ENCODE measurements around the gene DLAT.
A peak's percentile ranks its signal among the peaks of the same experiment; 100 is the strongest.

DLAT gene

GRCh38 chr11:112062923-112063322, 37.7 kb downstream of the DLAT start:
- no peak for TF ChIP-seq SIN3A (IDR thresholded peaks at IDR 0.05; ENCODE audit: borderline replicate concordance, insufficient read depth, low read length)
- TF ChIP-seq FOXP2 (optimal IDR thresholded peaks at IDR 0.05; ENCODE audit: borderline replicate concordance, extremely low read depth, extremely low read length, insufficient read depth), result no peak
- no peak for TF ChIP-seq TAF1 (IDR thresholded peaks at IDR 0.05; ENCODE audit: borderline replicate concordance, insufficient read depth, low read length)

DNA sequence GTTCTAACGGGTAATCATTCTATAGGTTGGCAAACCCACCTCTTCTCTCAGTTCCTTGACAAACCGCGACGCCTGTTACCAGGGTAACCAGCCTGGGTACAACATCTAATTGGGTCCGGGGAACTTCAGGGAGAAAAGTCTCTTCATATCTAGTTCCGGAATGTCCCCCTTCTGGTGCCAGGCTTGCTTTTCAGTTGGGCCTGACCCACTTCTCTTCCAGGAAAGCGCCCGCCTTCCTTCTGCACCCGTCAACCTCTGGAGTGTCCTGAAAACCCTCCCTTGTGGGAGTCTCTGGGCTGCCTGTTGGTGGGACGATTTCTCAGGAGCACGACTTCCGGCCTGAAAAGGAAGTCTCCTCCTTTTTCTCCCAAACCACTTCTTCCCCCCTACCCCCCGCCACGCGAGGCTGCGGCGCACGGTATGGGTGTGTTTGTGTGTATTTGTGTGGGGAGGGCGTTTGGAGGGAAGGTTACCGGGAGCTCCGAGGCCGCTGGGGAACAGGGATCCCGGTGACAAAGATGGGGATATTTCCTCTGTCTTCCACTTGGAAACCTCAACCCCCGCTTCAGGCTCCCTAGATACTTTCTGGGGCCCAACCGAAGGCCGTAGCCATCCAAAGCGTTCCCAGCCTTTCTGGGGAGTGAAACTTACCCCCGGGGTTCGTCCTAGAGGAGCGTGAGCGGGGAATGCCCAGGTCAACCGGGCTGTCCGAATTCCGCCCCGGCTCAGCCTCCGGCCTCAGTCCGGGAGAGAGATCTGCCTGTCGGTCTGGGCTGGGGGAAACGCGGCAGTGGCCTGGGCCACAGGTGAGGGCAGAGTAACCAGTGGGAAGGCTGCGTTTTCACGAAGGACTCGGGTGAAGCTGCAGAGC, 49.0 kb downstream of the DLAT start, which contains the start of the genes NKAPD1 and PIH1D2:
Gene NKAPD1 (plus strand): TSS at position 359 of the 871 bp plus-strand sequence. CDS start 1,276 bp downstream, outside the sequence.
Gene PIH1D2 (minus strand): TSS at position 77 of the 871 bp plus-strand sequence. CDS start 843 bp downstream, outside the sequence.
- peak; percentile 65; the same call in 1 of the 2 replicates for TF ChIP-seq SIN3A (IDR thresholded peaks at IDR 0.05; ENCODE audit: borderline replicate concordance, insufficient read depth, low read length)
- peak; percentile 79; the same call in 1 of the 2 replicates for TF ChIP-seq TAF1 (IDR thresholded peaks at IDR 0.05; ENCODE audit: borderline replicate concordance, insufficient read depth, low read length)
- TF ChIP-seq REST (IDR thresholded peaks at IDR 0.05; ENCODE audit: insufficient read depth in 1 of 2, low read depth in 2 of 2, low read length in 2 of 2), result 0 out of 4 replicates have a peak, but pooled peaks of 1 of the 2 experiments have one; percentile 9
- no peak for TF ChIP-seq FOXP2 (optimal IDR thresholded peaks at IDR 0.05; ENCODE audit: borderline replicate concordance, extremely low read depth, extremely low read length, insufficient read depth)
- peak; percentile 72; the same call in 1 of the 2 replicates for TF ChIP-seq POLR2AphosphoS5 (IDR thresholded peaks at IDR 0.05; ENCODE audit: low read depth, low read length)

DNA sequence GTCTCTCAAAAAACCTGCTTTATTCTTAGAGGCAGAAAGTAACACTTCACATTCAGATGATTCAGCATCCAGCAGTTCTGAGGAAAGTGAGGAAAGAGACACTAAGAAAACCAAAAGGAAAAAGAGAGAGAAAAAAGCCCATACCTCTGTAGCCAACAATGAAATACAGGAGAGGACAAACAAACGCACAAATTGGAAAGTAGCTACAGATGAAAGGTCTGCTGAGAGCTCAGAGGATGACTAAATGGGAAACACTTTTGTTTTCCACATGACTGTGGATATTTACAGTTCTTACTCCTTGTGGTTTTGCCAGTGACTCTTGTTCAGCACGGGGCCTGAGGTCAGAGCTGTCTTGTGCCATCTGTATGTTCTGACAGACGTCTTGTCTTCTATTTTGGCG, 57.5 kb downstream of the DLAT start:
- TF ChIP-seq SIN3A (IDR thresholded peaks at IDR 0.05; ENCODE audit: borderline replicate concordance, insufficient read depth, low read length) (no peak), REST (IDR thresholded peaks at IDR 0.05; ENCODE audit: insufficient read depth in 1 of 2, low read depth in 2 of 2, low read length in 2 of 2) (no peak), TAF1 (IDR thresholded peaks at IDR 0.05; ENCODE audit: borderline replicate concordance, insufficient read depth, low read length) (no peak), FOXP2 (optimal IDR thresholded peaks at IDR 0.05; ENCODE audit: borderline replicate concordance, extremely low read depth, extremely low read length, insufficient read depth) (no peak), POLR2AphosphoS5 (IDR thresholded peaks at IDR 0.05; ENCODE audit: low read depth, low read length) (no peak; the same call in 1 of the 2 replicates)

DNA sequence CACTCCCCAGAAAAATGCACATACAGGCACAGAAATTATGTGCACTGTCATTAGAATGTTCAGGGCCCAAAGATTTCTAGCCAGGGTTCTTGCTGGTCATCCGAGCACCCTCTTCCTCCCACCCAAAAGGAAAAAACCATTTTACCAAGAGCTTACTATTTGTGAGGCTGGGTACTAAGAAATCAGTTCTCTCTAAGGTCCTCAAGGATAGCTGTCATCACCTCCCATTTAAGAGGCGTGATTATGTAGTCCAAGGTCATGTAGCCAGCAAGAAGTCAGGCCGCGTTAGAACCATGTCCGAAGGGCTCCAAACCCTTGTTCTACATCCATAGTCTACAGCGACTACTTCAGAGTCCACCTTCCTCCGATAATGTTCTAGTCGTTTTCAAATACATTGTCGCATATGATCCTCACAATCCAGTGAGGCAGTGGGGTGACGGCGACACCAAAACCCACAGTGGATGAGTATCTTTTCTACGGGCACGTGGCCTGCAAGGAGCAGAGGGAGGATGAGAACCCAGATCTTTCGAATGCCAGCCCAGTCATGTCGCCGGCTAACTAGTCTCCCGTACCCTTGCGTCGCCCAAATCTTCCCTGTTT, 60.7 kb downstream of the DLAT start:
- no peak for TF ChIP-seq POLR2AphosphoS5 (IDR thresholded peaks at IDR 0.05; ENCODE audit: low read depth, low read length)
- no peak for TF ChIP-seq TAF1 (IDR thresholded peaks at IDR 0.05; ENCODE audit: borderline replicate concordance, insufficient read depth, low read length)
- TF ChIP-seq REST (IDR thresholded peaks at IDR 0.05; ENCODE audit: insufficient read depth in 1 of 2, low read depth in 2 of 2, low read length in 2 of 2), result no peak
- TF ChIP-seq FOXP2 (optimal IDR thresholded peaks at IDR 0.05; ENCODE audit: borderline replicate concordance, extremely low read depth, extremely low read length, insufficient read depth), result no peak

GRCh38 chr11:112086422-112087191, 61.4 kb downstream of the DLAT start, which contains the start of the genes SDHD and TIMM8B:
TSS of gene SDHD (plus strand) at chr11:112086873. CDS start at chr11:112086908, 35 bp downstream.
TSS of gene TIMM8B (minus strand) at chr11:112086756. CDS start at chr11:112086723, 33 bp downstream.
- peak; percentile 93 for TF ChIP-seq POLR2AphosphoS5 (IDR thresholded peaks at IDR 0.05; ENCODE audit: low read depth, low read length)
- peak; percentile 92; the same call in 1 of the 2 replicates for TF ChIP-seq SIN3A (IDR thresholded peaks at IDR 0.05; ENCODE audit: borderline replicate concordance, insufficient read depth, low read length)
- TF ChIP-seq REST (IDR thresholded peaks at IDR 0.05; ENCODE audit: insufficient read depth in 1 of 2, low read depth in 2 of 2, low read length in 2 of 2), result peak in 1 of 2 experiments; percentile 61; a peak in 2 of 4 replicates
- TF ChIP-seq TAF1 (IDR thresholded peaks at IDR 0.05; ENCODE audit: borderline replicate concordance, insufficient read depth, low read length), result peak; percentile 99
- TF ChIP-seq FOXP2 (optimal IDR thresholded peaks at IDR 0.05; ENCODE audit: borderline replicate concordance, extremely low read depth, extremely low read length, insufficient read depth), result no peak
